ENCODE data around the gene SNORC.

The SNORC gene

DNA sequence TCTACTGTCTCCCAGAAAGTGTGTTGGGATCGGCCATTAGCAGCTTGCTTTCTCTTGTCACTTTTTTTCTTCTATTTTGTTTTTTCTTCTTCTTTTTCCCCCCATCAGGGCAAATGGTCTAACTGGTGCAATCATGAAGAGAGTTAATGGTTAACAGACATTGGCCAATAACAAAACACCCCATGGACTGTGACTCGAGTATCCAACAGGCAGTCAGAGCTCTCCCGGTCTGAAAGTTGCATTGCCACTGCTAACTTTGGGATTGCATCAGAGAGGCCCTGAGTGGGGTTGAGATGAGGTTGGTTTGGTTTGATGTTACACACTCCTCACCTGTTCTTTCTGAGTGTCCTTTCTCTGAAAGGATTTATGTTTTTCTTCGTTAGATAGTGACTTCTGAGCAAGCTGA, 12.9 kb upstream of the SNORC start:
- no peak overlapping the region for H3K27ac ChIP-seq
- TF ChIP-seq ZFX (IDR thresholded peaks at IDR 0.05), result no peak
- TF ChIP-seq, protein P1, sequence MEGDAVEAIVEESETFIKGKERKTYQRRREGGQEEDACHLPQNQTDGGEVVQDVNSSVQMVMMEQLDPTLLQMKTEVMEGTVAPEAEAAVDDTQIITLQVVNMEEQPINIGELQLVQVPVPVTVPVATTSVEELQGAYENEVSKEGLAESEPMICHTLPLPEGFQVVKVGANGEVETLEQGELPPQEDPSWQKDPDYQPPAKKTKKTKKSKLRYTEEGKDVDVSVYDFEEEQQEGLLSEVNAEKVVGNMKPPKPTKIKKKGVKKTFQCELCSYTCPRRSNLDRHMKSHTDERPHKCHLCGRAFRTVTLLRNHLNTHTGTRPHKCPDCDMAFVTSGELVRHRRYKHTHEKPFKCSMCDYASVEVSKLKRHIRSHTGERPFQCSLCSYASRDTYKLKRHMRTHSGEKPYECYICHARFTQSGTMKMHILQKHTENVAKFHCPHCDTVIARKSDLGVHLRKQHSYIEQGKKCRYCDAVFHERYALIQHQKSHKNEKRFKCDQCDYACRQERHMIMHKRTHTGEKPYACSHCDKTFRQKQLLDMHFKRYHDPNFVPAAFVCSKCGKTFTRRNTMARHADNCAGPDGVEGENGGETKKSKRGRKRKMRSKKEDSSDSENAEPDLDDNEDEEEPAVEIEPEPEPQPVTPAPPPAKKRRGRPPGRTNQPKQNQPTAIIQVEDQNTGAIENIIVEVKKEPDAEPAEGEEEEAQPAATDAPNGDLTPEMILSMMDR (conservative IDR thresholded peaks at IDR 0.05), result no peak

DNA sequence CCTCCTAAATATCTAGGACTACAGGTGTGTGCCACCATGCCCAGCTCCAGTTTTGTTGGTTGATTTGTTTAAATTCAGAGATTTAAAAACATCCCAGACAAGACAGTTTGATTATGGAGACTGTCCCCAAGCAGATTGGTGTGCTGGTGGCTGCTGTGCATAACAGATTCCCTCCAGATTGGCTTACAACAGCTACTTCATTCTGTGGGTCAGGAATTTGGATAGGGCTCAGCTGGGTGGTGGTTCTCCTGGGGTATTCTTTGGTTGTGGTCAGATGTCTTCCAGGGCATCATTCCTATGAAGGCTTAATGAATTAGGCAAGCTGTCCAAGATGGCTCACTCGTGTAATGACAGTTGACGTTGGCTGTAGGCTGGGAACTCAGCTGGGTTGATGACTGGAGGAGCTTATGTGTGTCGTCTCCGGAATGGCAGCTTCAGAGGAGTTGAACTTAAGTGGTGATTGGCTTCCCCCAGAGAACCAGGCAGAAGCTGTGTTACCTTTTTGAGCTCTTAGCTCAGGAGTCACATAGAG, 10.6 kb upstream of the SNORC start:
- H3K27ac ChIP-seq, result no peak overlapping the region
- TF ChIP-seq, protein P1 (conservative IDR thresholded peaks at IDR 0.05), result no peak
- TF ChIP-seq ZFX (IDR thresholded peaks at IDR 0.05), result no peak

DNA sequence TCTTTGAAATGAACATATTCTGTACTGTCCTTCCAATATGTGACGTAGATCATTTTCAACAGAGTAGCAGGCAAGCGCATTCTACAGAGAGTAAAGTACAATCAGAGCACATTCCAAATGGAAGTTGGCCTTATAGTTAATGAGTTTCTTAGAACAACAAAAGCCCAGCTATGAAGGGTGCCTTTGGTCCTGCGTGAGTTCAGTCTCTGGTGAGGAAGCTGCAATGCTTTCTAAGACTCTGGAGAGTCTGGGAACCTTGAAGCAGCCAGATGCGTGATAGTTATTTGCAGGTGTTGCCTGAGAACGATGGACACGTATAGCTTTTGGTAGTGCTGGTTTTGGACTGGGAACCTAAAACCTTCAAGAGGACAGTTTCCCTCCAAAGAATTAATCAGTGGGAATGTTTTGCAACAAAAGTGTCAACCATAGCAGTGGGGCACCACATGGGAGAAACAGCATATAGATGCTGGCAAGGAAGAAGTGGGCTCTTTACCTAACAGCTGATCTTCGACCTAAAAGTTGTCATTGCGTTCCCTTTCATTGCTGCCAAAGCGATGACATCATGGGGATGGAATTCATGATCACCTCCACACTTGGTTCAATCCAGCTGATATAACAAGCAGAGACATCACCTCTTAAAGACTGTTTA, 9.3 kb upstream of the SNORC start:
- no peak for TF ChIP-seq ZFX (IDR thresholded peaks at IDR 0.05)
- TF ChIP-seq, protein P1 (conservative IDR thresholded peaks at IDR 0.05), result no peak
- H3K27ac ChIP-seq, result no peak overlapping the region

- no peak overlapping the region for H3K27ac ChIP-seq
- no peak for TF ChIP-seq ZFX (IDR thresholded peaks at IDR 0.05)
- TF ChIP-seq, protein P1 (conservative IDR thresholded peaks at IDR 0.05), result no peak
Observed at GRCh38 chr2:232861353-232861752, 8.7 kb upstream of the SNORC start.

GRCh38 chr2:232863996-232864395, 6.1 kb upstream of the SNORC start:
- TF ChIP-seq, protein P1 (conservative IDR thresholded peaks at IDR 0.05), result no peak
- no peak for TF ChIP-seq ZFX (IDR thresholded peaks at IDR 0.05)
- H3K27ac ChIP-seq, result no peak overlapping the region

DNA sequence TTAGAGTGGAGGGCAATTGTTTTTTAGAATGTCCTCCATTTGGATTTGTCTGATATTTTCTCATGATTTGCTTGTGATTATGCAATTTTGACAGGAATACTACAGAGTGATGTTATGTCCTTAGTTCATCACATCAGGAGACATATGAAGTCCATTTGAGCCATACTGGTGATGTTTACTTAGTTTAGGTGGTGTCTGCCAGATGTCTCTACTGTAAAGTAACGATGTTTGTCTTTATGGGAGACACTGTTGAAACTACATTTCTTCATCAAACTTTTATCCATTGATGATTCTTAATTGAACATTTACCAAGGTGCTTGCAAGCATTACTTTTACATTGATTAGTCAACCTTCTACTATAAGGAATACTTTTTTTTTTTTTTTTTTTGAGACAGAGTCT, 4.9 kb upstream of the SNORC start:
- TF ChIP-seq, protein P1 (conservative IDR thresholded peaks at IDR 0.05), result no peak
- no peak for TF ChIP-seq ZFX (IDR thresholded peaks at IDR 0.05)
- H3K27ac ChIP-seq, result no peak overlapping the region

DNA sequence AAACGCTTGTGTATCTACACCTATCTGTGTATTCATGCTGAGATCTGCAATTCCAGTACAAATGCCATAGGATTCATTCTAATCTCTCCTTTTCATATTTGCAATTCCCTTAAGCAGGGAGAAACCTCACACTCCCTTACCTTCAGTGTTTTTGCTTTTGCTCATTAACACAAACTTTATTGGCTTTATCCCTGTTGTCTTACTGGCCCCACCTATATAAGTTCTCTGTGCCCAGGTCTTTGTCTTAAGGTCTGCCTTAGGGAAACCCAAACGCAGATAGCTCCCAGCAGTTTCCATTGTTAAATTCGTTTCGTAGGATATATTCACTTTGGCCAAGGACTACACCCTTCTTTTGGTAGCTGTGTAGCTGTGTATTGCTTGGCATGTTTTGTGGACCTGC, 4.0 kb upstream of the SNORC start:
- no peak overlapping the region for H3K27ac ChIP-seq
- TF ChIP-seq, protein P1 (conservative IDR thresholded peaks at IDR 0.05), result no peak
- no peak for TF ChIP-seq ZFX (IDR thresholded peaks at IDR 0.05)
